SK-N-SH treated with all-trans-retinoic acid at 6 μM for 48 hours (cell line): Measurements from ENCODE around the gene BRD1.
A peak's percentile ranks its signal among the peaks of the same experiment; 100 is the strongest.

Experiments
- ATAC-seq: fragments of 200-7000 bp; cut with Tn5 transposase; 3 replicates; pipeline ENCODE4 v1.9.1; 2020; ENCODE audit warnings: mild to moderate bottlenecking, moderate library complexity
- ARNTL ChIP-seq: fragments of 450-650 bp; formaldehyde crosslinking; IDR thresholded peaks from 2 replicates; pipeline ENCODE4 v1.5.0; 2020; ENCODE audit warnings: low read depth, mild to moderate bottlenecking, moderate library complexity, borderline replicate concordance
- BACH2 ChIP-seq: fragments of 250-450 bp; sonication (Bioruptor Pico); IDR thresholded peaks from 2 replicates; pipeline ENCODE4 v1.9.0; 2021; ENCODE audit warnings: mild to moderate bottlenecking, borderline replicate concordance
- CREB5 ChIP-seq: fragments of 250-450 bp; sonication (Bioruptor Pico); IDR thresholded peaks from 2 replicates; pipeline ENCODE4 v1.5.1; 2020; ENCODE audit warnings: low read depth, mild to moderate bottlenecking, moderate library complexity
- CSRNP3 ChIP-seq: fragments of 250-450 bp; sonication (Bioruptor Pico); IDR thresholded peaks from 2 replicates; pipeline ENCODE4 v1.5.1; 2021; ENCODE audit warnings: mild to moderate bottlenecking, moderate library complexity
- ESRRG ChIP-seq: fragments of 250-450 bp; sonication (Bioruptor Pico); IDR thresholded peaks from 2 replicates; pipeline ENCODE4 v1.6.1; 2021; ENCODE audit warnings: mild to moderate bottlenecking
- GLIS3 ChIP-seq: fragments of 250-450 bp; sonication (Bioruptor Pico); IDR thresholded peaks from 2 replicates; pipeline ENCODE4 v1.5.0; 2020; ENCODE audit warnings: mild to moderate bottlenecking, moderate library complexity
- ISL1 ChIP-seq: fragments of 250-450 bp; sonication (Bioruptor Pico); IDR thresholded peaks from 2 replicates; pipeline ENCODE4 v2.1.2; 2022; ENCODE audit warnings: mild to moderate bottlenecking, moderate library complexity
- OSR1 ChIP-seq: fragments of 250-450 bp; sonication (Bioruptor Pico); IDR thresholded peaks from 2 replicates; pipeline ENCODE4 v1.8.0; 2022; ENCODE audit warnings: moderate library complexity, mild to moderate bottlenecking, inconsistent platforms
- PATZ1 ChIP-seq: fragments of 250-450 bp; sonication (Bioruptor Pico); IDR thresholded peaks from 2 replicates; pipeline ENCODE4 v1.8.0; 2020; ENCODE audit warnings: mild to moderate bottlenecking, moderate library complexity, borderline replicate concordance
- SNAI2 ChIP-seq: fragments of 250-450 bp; sonication (Bioruptor Pico); IDR thresholded peaks from 2 replicates; pipeline ENCODE4 v1.5.0; 2020; ENCODE audit warnings: mild to moderate bottlenecking, moderate library complexity
- TCF4 ChIP-seq: fragments of 250-450 bp; sonication (Bioruptor Pico); IDR thresholded peaks from 2 replicates; pipeline ENCODE4 v1.8.0; 2021; ENCODE audit warnings: mild to moderate bottlenecking, moderate library complexity, borderline replicate concordance
- TOX ChIP-seq: fragments of 250-450 bp; sonication (Bioruptor Pico); IDR thresholded peaks from 2 replicates; pipeline ENCODE4 v1.8.0; 2021; ENCODE audit warnings: mild to moderate bottlenecking, moderate library complexity, borderline replicate concordance
- TSHZ2 ChIP-seq: fragments of 250-450 bp; sonication (Bioruptor Pico); IDR thresholded peaks from 2 replicates; pipeline ENCODE4 v1.5.0; 2020; ENCODE audit warnings: mild to moderate bottlenecking, moderate library complexity
- ZC3H10 ChIP-seq: fragments of 250-450 bp; sonication (Bioruptor Pico); IDR thresholded peaks from 2 replicates; pipeline ENCODE4 v1.5.1; 2021; ENCODE audit warnings: mild to moderate bottlenecking, moderate library complexity
- ZFP3 ChIP-seq: fragments of 250-450 bp; sonication (Bioruptor Pico); IDR thresholded peaks from 2 replicates; pipeline ENCODE4 v1.5.0; 2020; ENCODE audit warnings: mild to moderate bottlenecking, moderate library complexity
- ZNF565 ChIP-seq: fragments of 450-650 bp; formaldehyde crosslinking; conservative IDR thresholded peaks from 2 replicates; pipeline ENCODE4 v1.5.0; 2020; ENCODE audit warnings: low read depth, mild to moderate bottlenecking, moderate library complexity
- ZNF70 ChIP-seq: fragments of 450-650 bp; formaldehyde crosslinking; IDR thresholded peaks from 2 replicates; pipeline ENCODE4 v1.5.0; 2020; ENCODE audit warnings: mild to moderate bottlenecking, moderate library complexity
- ZNF8 ChIP-seq: fragments of 450-650 bp; formaldehyde crosslinking; IDR thresholded peaks from 2 replicates; pipeline ENCODE4 v1.5.0; 2020; ENCODE audit warnings: mild to moderate bottlenecking, moderate library complexity

Gene BRD1

GRCh38 chr22:49826603-49827270 is 936 bp downstream of the BRD1 start (continued):
- TF ChIP-seq BACH2 (CRISPR knock-in tag) (no peak), TCF4 (CRISPR knock-in tag) (no peak), ZNF565 (CRISPR knock-in tag) (no peak), TSHZ2 (CRISPR knock-in tag) (no peak), ARNTL (CRISPR knock-in tag) (no peak), ZFP3 (CRISPR knock-in tag) (no peak)

GRCh38 chr22:49825944-49826602 is 1.6 kb downstream of the BRD1 start:
- TF ChIP-seq ZNF565 (CRISPR knock-in tag): no peak
- TF ChIP-seq ZNF70 (CRISPR knock-in tag): no peak
- TF ChIP-seq ZFP3 (CRISPR knock-in tag): no peak
- no peak for TF ChIP-seq OSR1 (CRISPR knock-in tag)
- TF ChIP-seq PATZ1 (CRISPR knock-in tag): no peak
- TF ChIP-seq ZNF8 (CRISPR knock-in tag): no peak
- no peak for TF ChIP-seq ESRRG (CRISPR knock-in tag)
- TF ChIP-seq SNAI2: no peak
- TF ChIP-seq GLIS3 (CRISPR knock-in tag): no peak
- no peak for TF ChIP-seq CREB5 (CRISPR knock-in tag)
- TF ChIP-seq ISL1 (CRISPR knock-in tag): no peak
- TF ChIP-seq ZC3H10 (CRISPR knock-in tag): no peak
- ATAC-seq: peak; percentile 42

- TF ChIP-seq CSRNP3: no peak
- TF ChIP-seq ISL1 (CRISPR knock-in tag): no peak
- TF ChIP-seq, all 23 proteins: peak for 0
- peak; percentile 55 for ATAC-seq
These were observed 2.2 kb downstream of the BRD1 start for GRCh38 chr22:49825436-49825835.

- ATAC-seq: no peak
- TF ChIP-seq TOX (CRISPR knock-in tag) (no peak), GLIS3 (CRISPR knock-in tag) (no peak)
- TF ChIP-seq, all 23 proteins: peak for 0
These were observed 2.7 kb downstream of the BRD1 start for GRCh38 chr22:49824936-49825335.
